ENCODE results near the gene CDK6.

The CDK6 gene

DNA sequence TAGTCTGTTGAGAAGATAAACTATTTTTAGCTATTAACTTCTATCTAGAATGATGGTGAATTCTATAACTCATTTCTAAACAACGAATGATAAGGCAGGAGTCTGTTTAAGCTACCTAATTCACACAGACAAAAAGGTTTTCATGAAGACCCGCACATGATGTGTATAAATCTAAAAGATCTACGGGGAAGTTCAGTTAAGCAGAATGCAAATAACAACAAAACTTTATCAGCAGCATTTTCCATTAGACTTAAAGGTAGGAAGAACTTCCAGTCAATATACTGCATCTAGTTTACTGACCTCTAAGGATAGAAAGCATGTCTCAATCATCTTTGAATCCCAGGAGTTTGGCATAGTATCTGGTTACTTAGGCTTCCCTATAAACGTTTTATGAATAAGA lies 62.6 kb downstream of the CDK6 start:
- TF ChIP-seq, protein P1, sequence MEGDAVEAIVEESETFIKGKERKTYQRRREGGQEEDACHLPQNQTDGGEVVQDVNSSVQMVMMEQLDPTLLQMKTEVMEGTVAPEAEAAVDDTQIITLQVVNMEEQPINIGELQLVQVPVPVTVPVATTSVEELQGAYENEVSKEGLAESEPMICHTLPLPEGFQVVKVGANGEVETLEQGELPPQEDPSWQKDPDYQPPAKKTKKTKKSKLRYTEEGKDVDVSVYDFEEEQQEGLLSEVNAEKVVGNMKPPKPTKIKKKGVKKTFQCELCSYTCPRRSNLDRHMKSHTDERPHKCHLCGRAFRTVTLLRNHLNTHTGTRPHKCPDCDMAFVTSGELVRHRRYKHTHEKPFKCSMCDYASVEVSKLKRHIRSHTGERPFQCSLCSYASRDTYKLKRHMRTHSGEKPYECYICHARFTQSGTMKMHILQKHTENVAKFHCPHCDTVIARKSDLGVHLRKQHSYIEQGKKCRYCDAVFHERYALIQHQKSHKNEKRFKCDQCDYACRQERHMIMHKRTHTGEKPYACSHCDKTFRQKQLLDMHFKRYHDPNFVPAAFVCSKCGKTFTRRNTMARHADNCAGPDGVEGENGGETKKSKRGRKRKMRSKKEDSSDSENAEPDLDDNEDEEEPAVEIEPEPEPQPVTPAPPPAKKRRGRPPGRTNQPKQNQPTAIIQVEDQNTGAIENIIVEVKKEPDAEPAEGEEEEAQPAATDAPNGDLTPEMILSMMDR (IDR thresholded peaks at IDR 0.05) = no peak

DNA sequence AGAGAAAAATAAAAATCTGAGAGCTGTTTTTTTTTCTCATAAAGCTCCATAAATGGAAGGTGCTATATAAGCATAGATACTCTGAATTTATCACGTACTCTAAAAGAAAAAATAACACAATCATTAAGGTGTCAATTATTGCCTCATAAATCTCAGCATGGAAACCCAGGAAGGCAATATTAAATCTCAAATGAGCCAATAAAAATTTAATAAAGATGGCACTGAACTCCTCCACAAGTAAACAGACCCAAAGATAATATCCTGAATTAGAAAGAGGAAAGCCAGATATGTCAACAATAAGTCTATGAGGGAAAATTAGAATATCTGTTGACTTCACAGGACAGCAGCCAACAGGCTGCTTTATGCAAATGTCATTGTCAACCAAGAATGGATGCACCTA lies 66.5 kb downstream of the CDK6 start:
- TF ChIP-seq, protein P1 (IDR thresholded peaks at IDR 0.05) = no peak

DNA sequence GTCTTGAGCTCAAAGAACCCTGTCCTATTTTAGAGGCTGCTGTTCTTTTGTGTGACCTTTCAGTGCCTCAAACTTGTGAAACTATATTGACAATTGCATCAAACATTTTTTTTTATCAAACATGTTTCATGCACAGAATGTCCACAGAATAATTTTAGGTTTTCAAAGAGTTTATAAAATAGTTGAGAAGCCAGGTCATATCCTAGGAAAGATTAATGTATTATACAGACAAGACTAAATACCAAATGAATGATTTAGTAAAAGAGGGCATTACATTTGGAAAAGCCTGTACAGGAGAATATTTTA lies 67.0 kb downstream of the CDK6 start:
- TF ChIP-seq, protein P1 (IDR thresholded peaks at IDR 0.05) = no peak

DNA sequence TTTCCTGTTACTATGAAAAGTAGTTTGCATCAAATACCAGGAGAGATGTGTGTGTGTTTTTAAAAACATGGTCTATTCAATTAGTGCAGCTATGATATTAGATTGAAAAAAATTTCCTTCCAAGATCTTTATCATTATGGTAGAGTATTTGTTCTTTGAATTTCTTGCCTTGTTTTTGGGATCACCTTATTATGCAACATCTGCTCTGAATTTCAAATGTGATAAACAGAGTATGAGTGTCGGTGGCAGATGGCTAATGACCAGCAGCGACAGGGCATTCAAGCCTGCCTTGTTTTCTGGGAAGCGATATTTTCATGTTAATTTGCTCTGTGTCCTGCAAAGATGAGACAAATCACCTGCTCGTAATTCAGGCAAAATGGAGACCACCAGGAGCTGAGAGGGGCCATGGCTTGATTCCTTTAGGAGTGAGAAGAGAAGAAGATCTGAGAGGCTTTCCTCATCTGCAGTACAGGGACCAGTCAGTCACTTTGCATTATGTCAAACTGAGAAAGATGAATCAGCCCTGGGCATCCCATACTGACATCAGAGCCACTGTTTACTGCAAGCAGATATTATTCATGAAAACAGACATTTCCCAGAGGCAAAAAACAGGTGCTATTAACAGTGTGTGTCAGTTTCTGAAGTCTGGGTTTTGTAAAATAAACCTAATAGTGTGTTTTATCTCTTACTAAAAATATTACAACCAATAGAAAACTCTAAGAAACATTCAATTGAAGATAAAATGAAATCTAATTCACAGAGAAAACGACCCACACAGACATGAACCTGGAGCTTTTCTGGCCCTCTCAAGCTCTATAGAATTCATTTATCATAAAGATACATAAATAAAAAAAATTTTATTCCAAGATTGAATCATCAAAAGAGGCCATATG lies 67.6 kb downstream of the CDK6 start:
- TF ChIP-seq, protein P1 (IDR thresholded peaks at IDR 0.05) = no peak

DNA sequence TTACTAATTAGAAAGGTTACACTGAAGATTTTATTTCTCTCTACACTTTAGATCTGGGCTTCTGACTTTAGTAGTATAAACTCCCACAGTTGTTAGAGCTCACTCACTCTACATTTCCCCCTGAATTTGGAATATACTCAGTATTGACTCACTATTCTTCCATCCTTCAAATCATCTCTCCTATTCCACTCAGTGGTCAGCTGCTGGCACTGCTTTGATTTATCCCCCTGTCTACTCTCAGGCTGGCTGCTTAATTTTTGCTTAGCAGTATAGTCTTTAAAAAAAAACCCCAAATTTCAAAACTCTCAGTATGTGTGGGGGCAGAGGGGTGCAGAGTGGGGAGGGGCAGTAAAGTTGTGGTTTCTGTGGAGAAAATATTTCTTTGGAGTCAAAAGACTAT lies 68.9 kb downstream of the CDK6 start:
- TF ChIP-seq, protein P1 (IDR thresholded peaks at IDR 0.05) = no peak

DNA sequence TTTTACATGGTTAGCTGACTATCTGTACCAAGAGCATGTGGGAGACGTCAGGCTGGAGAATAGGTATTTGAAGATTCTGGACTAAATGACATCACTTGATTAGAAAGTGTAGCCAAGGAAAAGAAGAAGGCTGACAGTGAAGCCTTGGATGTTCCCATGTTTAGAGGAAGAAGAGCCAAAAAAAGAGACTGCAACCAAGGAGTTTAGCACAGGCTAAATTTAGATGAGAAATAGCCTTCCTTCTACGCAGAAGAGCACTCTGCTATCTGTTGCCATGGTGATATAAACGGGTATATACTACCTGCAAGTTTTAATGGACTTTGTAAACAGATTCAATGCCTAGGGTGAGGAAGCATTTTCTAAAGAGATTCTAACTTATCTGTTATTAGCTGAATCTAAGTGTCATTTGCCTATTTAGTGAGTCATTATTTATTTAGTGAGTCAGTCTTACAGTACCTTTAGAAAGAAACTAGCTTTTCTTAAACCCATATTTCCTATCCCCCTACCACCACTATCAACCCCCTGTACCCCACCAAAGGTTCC lies 69.8 kb downstream of the CDK6 start:
- TF ChIP-seq, protein P1 (IDR thresholded peaks at IDR 0.05) = no peak

DNA sequence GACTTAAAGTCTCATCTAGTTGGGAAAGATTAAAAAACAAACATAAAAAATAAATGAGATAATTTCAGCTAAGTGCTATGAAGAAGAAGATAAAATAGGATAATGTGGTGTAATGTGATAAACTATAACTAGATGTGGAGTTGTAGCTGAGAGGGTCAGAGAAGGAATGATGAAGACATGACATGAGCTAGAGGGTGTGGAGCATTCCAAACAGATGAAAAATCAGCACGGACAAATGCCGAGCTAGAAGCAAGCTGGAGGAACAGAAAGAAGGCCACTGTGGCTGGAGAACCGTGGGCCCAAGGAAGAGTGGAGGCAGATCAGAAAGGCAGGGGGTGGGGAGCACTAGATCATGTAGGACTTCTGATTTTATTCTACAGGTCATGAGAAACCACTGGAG lies 70.6 kb downstream of the CDK6 start:
- TF ChIP-seq, protein P1 (IDR thresholded peaks at IDR 0.05) = no peak

Measured in LNCAP (cell line).